Muscle layer of duodenum (tissue), 2 donors: Measurements from ENCODE around the gene FAM20A.

Experiments used
- H3K27ac ChIP-seq: one replicate; pipeline ENCODE4 v1.7.0; 2013; ENCODE audit warnings: mild to moderate bottlenecking, low read length
- H3K27me3 ChIP-seq: one replicate; pipeline ENCODE4 v1.7.0; 2013; ENCODE audit warnings: low read depth, mild to moderate bottlenecking, control low read depth, low read length
- H3K36me3 ChIP-seq, 2 donors: one replicate each; pipeline ENCODE4 v1.7.0; 2013; ENCODE audit warnings: low read length in 2 of 2, control low read depth in 1 of 2, mild to moderate bottlenecking in 1 of 2; ENCODE audit not compliant: insufficient read depth in 2 of 2, control insufficient read depth in 1 of 2
- H3K4me1 ChIP-seq, 2 donors: one replicate each; pipeline ENCODE4 v1.7.0; 2013; ENCODE audit warnings: low read length in 2 of 2, mild to moderate bottlenecking in 2 of 2, control low read depth in 1 of 2, moderate library complexity in 1 of 2; ENCODE audit not compliant: insufficient read depth in 2 of 2, control insufficient read depth in 1 of 2
- H3K4me3 ChIP-seq, 2 donors: one replicate each; pipeline ENCODE4 v1.7.0; 2013; ENCODE audit warnings: low read length in 2 of 2, low read depth in 1 of 2, mild to moderate bottlenecking in 1 of 2
- H3K9me3 ChIP-seq, 2 donors: one replicate each; pipeline ENCODE4 v1.7.0; 2013; ENCODE audit warnings: low read length in 2 of 2, control low read depth in 1 of 2, mild to moderate bottlenecking in 1 of 2; ENCODE audit not compliant: control insufficient read depth in 1 of 2
- donor health status: healthy.

The FAM20A gene

GRCh38 chr17:68623811-68624210, 22.6 kb upstream of the FAM20A start:
- no peaks in the 10 kb centered on the region for H3K4me1 ChIP-seq
- H3K4me3 ChIP-seq = no peak overlapping the region

GRCh38 chr17:68622423-68622822, 21.3 kb upstream of the FAM20A start:
- no peak overlapping the region for H3K27ac ChIP-seq
- no peaks in the 10 kb centered on the region for H3K4me1 ChIP-seq
- H3K4me3 ChIP-seq = no peak overlapping the region
- H3K9me3 ChIP-seq = no peaks in the 10 kb centered on the region
- no peaks in the 10 kb centered on the region for H3K27me3 ChIP-seq
- H3K36me3 ChIP-seq = no peaks in the 10 kb centered on the region

More at GRCh38 chr17:68623811-68624210, 22.6 kb upstream of the FAM20A start:
- H3K9me3 ChIP-seq = no peaks in the 10 kb centered on the region
- no peaks in the 10 kb centered on the region for H3K36me3 ChIP-seq
- no peaks in the 10 kb centered on the region for H3K27me3 ChIP-seq
- H3K27ac ChIP-seq = no peak overlapping the region

- H3K27ac ChIP-seq = no peak overlapping the region
- H3K4me3 ChIP-seq = no peak overlapping the region
- H3K27me3 ChIP-seq = no peaks in the 10 kb centered on the region
These were observed 19.9 kb upstream of the FAM20A start for GRCh38 chr17:68621065-68621464.

GRCh38 chr17:68616334-68616733, 15.2 kb upstream of the FAM20A start:
- Histone ChIP-seq H3K27me3 (no peaks in the 10 kb centered on the region), H3K27ac (no peak overlapping the region), H3K9me3 (no peaks in the 10 kb centered on the region), H3K4me3 (no peak overlapping the region), H3K36me3 (no peaks in the 10 kb centered on the region), H3K4me1 (no peaks in the 10 kb centered on the region)

More at GRCh38 chr17:68621065-68621464, 19.9 kb upstream of the FAM20A start:
- H3K36me3 ChIP-seq = no peaks in the 10 kb centered on the region
- H3K9me3 ChIP-seq = no peaks in the 10 kb centered on the region
- no peaks in the 10 kb centered on the region for H3K4me1 ChIP-seq

GRCh38 chr17:68614718-68615117, 13.6 kb upstream of the FAM20A start:
- Histone ChIP-seq H3K4me3 (no peak overlapping the region), H3K4me1 (no peaks in the 10 kb centered on the region), H3K36me3 (no peaks in the 10 kb centered on the region), H3K27me3 (no peaks in the 10 kb centered on the region), H3K27ac (no peak overlapping the region), H3K9me3 (peaks cover 5 to 11% of the 10 kb centered on the region in 2 donors)

GRCh38 chr17:68613739-68614298, 12.7 kb upstream of the FAM20A start:
- H3K36me3 ChIP-seq = no peaks in the 10 kb centered on the region
- no peaks in the 10 kb centered on the region for H3K4me1 ChIP-seq
- H3K27ac ChIP-seq = no peak overlapping the region
- no peak overlapping the region for H3K4me3 ChIP-seq
- H3K27me3 ChIP-seq = no peaks in the 10 kb centered on the region
- H3K9me3 ChIP-seq = peaks cover 12 to 18% of the 10 kb centered on the region in 2 donors

- Histone ChIP-seq H3K4me1 (no peaks in the 10 kb centered on the region), H3K27me3 (no peaks in the 10 kb centered on the region), H3K9me3 (peaks cover 12 to 24% of the 10 kb centered on the region in 2 donors), H3K36me3 (no peaks in the 10 kb centered on the region), H3K27ac (no peak overlapping the region), H3K4me3 (no peak overlapping the region)
These were observed 11.7 kb upstream of the FAM20A start for GRCh38 chr17:68612923-68613292.

- H3K4me3 ChIP-seq = no peak overlapping the region
- H3K4me1 ChIP-seq = no peaks in the 10 kb centered on the region
- H3K27me3 ChIP-seq = no peaks in the 10 kb centered on the region
- peaks cover 12 to 28% of the 10 kb centered on the region in 2 donors for H3K9me3 ChIP-seq
- H3K36me3 ChIP-seq = no peaks in the 10 kb centered on the region
- no peak overlapping the region for H3K27ac ChIP-seq
These were observed 11.2 kb upstream of the FAM20A start for GRCh38 chr17:68612209-68612922.

GRCh38 chr17:68611353-68612208, 10.4 kb upstream of the FAM20A start:
- H3K4me3 ChIP-seq = no peak overlapping the region
- peaks cover 12 to 30% of the 10 kb centered on the region in 2 donors for H3K9me3 ChIP-seq
- H3K36me3 ChIP-seq = no peaks in the 10 kb centered on the region
- H3K27ac ChIP-seq = no peak overlapping the region
- H3K27me3 ChIP-seq = no peaks in the 10 kb centered on the region
- no peaks in the 10 kb centered on the region for H3K4me1 ChIP-seq

- Histone ChIP-seq H3K36me3 (no peaks in the 10 kb centered on the region), H3K9me3 (peaks cover 12 to 30% of the 10 kb centered on the region in 2 donors), H3K4me1 (no peaks in the 10 kb centered on the region), H3K27ac (no peak overlapping the region), H3K27me3 (no peaks in the 10 kb centered on the region), H3K4me3 (no peak overlapping the region)
These were observed 9.4 kb upstream of the FAM20A start for GRCh38 chr17:68610554-68610953.

- no peaks in the 10 kb centered on the region for H3K36me3 ChIP-seq
- no peaks in the 10 kb centered on the region for H3K4me1 ChIP-seq
- H3K27me3 ChIP-seq = no peaks in the 10 kb centered on the region
- peaks cover 12 to 30% of the 10 kb centered on the region in 2 donors for H3K9me3 ChIP-seq
- no peak overlapping the region for H3K4me3 ChIP-seq
- no peak overlapping the region for H3K27ac ChIP-seq
These were observed 7.5 kb upstream of the FAM20A start for GRCh38 chr17:68608515-68609130.
